Endometrial microvascular endothelial cells (primary cell): ENCODE results near the gene CASP7. TPM values are rescaled to one million over a fixed set of nuclear protein-coding genes. Genes with fewer than 3 reads are reported as not detected.

Source experiments
- in situ Hi-C: cut with HindIII; loops from 2 replicates; pipeline ENCODE4 v1.10.0; 2017; ENCODE audit warnings: low sequenced_read_pairs, low pct_unique_long_range_greater_than_20kb; ENCODE audit errors: inconsistent ontology term
- total RNA-seq: library from RNA; depleted of rRNA; stranded (reverse); fragments of >200 nt; gene quantifications from one replicate; pipeline ENCODE4 v1.2.3, GENCODE V29; 2015; ENCODE audit errors: inconsistent ontology term

CASP7 gene
- total RNA-seq, 1 donor from 2014 or later = 71.7 TPM

- in situ Hi-C loops = no loop called here
Measured at GRCh38 chr10:113663908-113664307, 15.8 kb upstream of the CASP7 start, which contains the start of gene NRAP. Gene NRAP (minus strand): TSS chr10:113664041. CDS start chr10:113663882, 159 bp downstream.

DNA sequence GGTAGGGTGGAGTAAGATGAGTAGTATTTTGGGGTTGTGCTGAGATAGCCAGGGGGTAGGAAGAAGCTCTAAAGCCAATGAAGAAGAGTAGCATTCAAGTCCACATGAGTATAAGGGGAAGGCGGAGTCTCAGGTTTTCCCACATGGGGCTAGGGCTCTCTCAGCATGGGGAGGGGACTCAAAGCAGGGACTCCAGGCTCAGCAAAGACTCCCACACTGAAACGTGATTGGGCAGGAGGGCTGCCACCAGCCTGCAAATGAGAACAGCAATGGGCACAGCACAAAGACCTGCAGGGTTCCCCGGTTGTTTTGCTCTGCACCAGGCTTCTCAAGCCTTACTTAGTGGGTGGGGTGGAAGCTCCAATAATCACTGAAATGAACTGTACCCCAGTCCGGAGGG is 14.4 kb upstream of the CASP7 start:
- in situ Hi-C loops = no loop called here

DNA sequence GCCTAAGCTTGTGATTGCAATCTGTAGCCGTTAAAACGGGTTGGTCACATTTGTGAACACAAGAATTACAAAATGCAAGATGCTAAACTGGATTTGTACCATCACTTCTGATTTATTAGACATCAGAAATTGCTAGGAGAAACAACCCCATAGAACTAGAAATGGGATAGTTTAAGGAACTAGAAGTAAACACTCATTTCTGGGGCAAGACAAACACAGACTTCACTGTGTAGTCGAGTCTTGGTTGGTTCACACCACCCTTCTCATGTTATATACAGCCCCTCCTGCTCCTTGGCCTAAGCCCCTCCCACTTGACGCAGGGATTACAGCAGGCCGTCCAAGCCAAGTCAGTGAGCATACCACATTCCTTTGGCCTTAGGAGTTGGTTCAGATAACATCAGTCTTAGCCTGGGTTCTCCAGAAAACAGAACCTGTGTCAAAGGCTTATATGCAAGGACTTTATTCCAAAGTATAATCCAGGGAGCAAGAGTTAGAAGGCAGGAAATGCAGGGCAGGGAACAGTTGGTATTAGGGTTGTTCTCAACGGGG is 13.8 kb upstream of the CASP7 start:
- in situ Hi-C loops = no loop called here

- in situ Hi-C loops = no loop called here
Measured at GRCh38 chr10:113666682-113667252, 12.9 kb upstream of the CASP7 start.

DNA sequence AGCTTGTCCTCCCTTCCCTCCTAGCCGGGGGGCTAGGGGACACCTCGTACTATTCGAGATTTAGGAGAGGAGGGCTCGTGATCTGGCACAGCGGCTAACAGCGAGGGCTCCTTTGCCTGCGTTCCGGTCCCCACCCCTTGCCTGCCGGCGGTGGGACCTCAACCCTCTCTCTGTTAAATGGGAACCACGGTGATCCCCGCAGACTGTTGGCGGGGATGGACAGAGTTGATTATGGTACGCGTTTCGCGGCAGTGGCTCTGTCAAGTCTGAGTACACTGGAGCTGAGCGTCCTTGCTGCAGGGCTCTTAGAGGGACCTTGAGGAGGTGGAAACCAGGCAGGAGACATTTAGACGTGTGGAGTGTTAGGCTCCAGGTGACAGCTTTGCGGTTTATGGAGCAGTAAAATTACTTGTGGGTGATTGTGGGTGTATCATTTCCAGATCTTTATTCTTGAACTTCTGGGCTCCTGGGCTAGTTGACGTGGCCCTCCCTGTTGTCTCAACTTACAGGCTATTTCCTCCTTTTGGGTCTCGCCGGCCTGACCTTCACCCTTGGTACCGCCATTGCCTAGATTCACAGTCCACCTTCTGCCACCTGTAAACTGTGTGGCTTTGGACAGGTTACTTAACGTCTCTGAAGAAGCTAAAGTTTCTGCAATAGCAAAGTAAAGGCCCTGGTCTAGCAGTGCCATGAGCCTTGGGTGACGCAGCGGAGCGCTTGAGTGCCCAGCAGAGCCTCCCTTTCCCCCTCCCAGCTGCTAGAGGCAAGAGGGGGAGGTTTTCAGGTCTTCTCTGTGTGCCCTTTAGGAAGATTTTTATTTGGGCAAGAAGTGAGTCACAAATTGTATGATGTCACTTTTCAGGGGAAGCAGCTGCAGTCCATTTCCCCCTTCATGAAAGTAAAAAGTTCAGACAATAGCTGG is 739 bp downstream of the CASP7 start:
- in situ Hi-C loops = no loop called here

- in situ Hi-C loops = no loop called here
Measured at GRCh38 chr10:113681533-113682470, 2.1 kb downstream of the CASP7 start.

- in situ Hi-C loops = no loop called here
Measured at GRCh38 chr10:113683300-113683699, 3.6 kb downstream of the CASP7 start.

- in situ Hi-C loops = no loop called here
Measured at GRCh38 chr10:113686028-113686427, 6.3 kb downstream of the CASP7 start.

DNA sequence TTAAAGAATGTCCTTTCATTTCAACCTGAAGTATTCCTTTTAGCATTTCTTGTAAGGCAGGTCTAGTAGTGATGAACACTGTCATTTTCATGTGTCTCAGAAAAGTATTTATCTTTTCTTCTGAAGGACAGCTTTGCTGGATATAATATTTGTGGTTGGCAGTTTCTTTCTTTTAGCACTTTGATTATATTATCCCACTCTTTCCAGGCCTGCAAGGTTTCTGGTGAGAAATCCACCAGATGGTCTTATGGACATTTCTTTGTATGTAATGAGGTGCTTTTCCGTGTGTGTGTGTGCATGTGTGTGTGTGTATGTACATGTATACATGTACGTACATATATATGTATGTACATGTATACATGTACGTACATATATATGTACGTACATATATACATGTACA is 7.3 kb downstream of the CASP7 start:
- in situ Hi-C loops = no loop called here

DNA sequence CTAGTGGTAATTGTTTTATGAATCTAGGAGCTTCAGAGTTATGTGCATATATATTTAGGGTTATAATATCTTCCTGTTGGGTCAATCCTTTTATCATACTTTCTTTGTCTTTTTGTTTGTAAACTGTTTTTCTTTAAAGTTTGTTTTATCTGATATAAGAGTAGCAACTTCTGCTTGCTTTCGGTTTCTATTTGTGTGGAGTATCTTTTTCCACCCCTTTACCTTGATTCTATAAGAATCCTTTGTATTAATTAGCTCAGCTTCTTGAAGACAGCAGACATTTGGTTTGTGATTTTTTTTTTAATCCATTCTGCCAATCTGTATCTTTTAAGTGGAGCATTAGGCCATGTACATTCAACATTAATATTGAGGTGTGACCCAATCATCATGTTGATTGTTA is 9.3 kb downstream of the CASP7 start:
- in situ Hi-C loops = no loop called here

DNA sequence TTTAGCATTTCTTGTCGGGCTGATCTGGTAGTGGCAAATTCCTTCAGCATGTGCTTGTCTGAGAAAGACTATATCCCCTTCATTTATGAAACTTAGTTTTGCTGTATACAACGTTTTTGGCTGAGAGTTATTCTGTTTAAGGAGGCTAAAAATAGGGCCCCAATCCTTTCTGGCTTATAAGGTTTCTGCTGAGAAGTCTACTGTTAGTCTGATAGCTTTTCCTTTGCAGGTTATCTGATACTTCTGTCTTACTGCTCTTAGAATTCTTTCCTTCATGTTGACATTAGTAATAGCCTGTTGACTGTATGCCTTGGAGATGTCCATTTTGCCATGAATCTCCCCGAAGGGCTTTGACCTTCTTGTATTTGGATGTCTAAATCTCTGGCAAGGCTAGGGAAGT is 9.9 kb downstream of the CASP7 start:
- in situ Hi-C loops = no loop called here

- in situ Hi-C loops = no loop called here
Measured at GRCh38 chr10:113690749-113691148, 11.0 kb downstream of the CASP7 start.

GRCh38 chr10:113691381-113691780 is 11.7 kb downstream of the CASP7 start:
- in situ Hi-C loops = no loop called here

DNA sequence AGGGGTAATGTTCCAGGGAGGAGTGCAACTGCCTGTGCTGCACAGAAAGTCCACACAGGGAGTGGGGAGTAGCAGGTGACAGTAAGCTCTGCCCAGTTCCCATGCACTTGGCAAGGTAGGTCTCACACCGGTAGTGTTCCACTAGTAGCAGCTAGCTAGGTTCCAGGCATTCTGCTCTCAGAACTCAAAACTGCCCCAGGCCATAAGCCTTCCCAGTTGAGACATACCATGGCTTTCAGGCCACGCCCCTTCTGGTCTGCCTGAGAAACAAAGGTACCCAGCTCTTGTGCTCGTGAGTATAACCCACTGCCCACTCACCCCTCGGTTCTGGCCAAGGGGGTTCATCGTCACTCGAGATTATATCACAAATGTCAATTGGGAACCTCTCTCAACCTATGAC is 12.6 kb downstream of the CASP7 start:
- in situ Hi-C loops = no loop called here

DNA sequence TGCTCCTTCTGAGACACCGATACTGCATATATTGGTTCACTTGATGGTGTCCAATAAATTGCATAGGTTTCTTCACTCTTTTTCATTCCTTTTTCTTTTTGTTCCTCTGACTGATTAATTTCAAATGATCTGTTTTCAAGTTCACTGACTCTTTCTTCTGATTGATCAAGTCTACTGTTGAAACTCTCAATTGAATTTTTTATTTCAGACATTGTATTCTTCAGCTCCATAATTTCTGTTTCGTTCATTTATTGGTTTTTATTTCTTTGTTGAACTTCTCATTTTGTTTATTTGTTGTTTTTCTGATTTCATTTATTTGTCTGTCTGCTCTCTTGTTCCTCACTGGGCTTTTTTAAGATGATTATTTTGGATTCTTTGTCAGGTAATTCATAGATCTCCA is 13.6 kb downstream of the CASP7 start:
- in situ Hi-C loops = no loop called here

GRCh38 chr10:113695691-113696090 is 16.0 kb downstream of the CASP7 start:
- in situ Hi-C loops = no loop called here

- in situ Hi-C loops = no loop called here
Measured at GRCh38 chr10:113697595-113697994, 17.9 kb downstream of the CASP7 start.

DNA sequence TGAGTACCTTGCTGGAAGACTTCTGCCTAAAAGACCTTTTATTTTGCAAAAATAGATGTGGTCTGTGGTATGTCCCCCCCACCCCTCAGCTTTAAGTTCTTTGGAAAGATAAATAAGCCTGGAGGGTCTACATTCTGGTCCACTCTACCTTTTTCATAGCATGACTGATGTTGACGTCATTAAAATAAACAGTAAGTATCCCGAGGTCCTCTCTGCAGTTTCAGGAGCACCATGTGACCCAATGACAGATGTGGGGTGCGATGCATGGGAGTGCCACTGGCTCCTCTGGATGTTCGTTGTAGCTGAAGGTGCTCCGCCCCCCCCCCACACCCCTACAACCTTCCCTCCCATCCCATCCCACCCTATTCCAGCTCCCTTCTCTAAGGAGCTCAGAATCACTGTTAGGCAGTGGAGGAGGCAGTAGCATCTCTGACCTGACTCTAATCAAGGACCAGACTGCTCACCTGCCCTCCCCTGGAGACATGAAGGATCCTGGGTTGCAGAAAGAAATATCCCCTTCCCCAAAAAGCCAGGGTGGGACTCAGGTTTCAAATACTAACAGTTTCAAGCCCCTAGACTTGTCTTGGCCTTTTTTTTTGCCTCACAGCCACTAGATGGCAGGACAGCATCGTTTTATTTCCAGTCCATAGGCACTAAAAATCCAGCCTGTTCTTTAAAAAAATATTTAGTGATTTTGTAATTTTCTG is 25.1 kb downstream of the CASP7 start:
- in situ Hi-C loops = no loop called here

DNA sequence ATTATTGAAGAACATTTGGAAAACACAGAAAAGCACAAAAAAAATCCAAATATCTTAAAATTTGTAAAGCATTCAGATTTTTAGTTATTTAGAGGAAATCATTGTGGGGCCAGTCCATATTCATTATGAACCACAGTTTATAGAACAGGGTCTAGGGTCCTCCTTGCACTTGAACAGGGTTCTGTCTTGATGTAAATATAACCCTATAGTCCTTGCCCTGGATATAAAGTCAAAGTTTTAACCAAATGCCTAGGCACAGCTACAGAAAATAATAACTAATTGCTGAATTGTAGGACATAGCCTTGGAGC is 25.6 kb downstream of the CASP7 start:
- in situ Hi-C loops = no loop called here
